GM18511 (cell line): ENCODE results near the gene NEK9.
"Not testable (repeated sequence)": the region's sequence is repeated elsewhere in the genome, so short reads cannot be mapped to it uniquely, and the experiment has no call there.

ENCODE experiments used
- ATAC-seq: cut with Tn5 transposase; IDR thresholded peaks from one replicate; pipeline ENCODE4 v1.9.1; 2021; ENCODE audit warnings: mild to moderate bottlenecking, moderate library complexity; ENCODE audit not compliant: unreplicated experiment

Gene NEK9

DNA sequence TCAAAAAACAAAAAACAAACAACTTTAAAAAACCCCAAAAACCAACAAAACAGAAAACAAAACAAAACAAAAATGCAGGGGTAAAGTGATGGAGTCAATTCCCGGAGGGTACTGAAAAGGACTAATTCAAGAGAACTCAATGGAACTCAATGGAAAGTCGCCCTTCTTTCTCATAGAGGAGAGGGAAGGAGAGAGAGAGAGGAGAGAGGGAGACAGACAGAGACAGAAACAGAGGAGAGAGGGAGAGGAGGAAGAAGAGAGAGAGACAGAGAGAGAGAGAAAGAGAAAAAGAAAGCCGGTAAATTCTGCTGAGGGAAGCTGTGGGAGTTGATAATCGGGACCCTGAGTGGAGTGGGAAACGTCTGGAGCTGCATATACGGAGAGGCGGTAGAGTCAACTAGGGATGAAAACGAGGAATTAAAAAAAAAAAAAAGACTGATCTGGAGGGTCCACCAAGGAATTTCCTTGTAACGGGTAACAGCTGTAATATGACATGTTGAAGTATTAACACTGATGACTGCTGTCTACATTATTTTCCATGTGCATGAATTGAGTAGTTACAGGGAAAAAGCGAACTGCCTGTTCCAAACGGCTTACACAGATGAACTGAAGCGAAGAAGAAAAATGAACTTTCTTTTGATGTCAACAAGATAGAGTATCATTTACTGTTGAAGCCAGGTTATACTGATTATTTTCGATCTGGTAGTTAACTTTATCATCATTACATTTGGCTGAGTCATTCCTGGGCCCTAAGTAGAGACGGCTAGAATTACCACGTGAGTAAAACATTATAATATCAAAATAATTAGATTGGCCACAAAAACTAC lies 58.3 kb downstream of the NEK9 start:
- no peak for ATAC-seq

DNA sequence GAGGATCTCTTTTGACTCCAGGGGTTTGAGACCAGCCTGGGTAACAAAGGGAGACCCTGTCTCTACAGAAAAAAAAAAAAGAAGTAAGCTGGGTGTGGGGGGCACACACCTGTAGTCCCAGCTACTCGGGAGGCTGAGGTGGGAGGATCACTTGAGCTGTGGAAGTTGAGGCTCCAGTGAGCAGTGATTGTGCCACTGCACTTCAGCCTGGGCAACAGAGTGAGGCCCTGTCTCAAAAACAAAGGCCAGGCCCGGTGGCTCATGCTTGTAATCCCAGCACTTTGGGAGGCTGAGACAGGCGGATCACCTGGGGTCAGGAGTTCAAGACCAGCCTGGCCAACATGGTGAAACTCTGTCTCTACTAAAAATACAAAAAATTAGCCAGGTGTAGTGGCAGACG lies 59.1 kb downstream of the NEK9 start:
- not testable (repeated sequence) for ATAC-seq

DNA sequence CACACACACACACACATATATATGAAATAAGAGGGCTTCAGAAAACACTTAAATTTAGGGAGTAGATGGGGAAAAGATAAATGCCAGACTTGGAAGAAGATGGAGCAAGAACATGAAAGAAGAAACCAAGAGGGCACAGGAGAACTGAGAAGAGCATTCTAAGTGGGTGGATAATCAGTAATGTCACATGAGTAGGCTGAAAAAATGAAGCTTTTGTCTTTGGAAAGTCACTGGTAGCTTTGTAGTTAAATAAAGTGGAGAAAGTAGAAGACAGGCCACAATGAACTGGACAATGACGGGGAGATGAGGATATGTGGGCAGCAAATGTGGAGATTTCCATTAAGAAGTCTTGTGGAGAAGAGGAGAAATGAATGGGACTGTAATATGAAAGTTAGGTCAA lies 59.6 kb downstream of the NEK9 start:
- no peak for ATAC-seq

DNA sequence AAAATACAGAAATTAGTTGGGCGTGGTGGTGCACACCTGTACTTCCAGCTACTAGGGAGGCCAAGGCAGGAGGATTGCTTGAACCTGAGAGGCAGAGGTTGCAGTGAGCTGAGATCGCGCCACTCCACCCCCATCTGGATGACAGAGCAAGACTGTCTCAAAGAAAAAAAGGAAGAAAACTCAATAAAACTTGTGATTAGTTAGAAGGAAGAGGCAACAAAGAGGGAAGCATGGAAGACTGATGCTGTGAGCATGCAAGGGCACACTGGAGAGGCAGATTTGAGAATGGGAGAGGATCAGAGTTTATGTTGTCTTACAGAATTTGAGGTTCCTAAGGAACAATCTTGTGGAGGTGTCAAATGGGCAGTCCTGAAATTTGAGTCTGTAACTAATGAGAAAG lies 60.2 kb downstream of the NEK9 start:
- ATAC-seq: no peak

DNA sequence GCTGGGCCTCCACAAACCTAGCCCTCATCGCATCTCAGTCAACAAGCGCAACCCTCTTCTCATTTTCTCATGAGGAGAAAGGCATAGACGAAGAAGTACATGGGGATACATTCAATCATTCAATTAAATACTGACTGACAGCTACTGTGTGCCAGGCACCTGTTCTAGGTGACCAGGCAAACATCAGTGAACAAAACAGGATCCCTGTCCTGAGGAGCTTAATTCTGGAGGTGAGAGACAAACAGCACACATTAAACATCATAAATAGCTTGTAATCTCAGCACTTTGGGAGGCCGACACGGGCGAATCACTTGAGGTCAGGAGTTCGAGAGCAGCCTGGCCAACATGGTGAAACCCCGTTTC lies 62.7 kb downstream of the NEK9 start:
- ATAC-seq: peak; percentile 24

DNA sequence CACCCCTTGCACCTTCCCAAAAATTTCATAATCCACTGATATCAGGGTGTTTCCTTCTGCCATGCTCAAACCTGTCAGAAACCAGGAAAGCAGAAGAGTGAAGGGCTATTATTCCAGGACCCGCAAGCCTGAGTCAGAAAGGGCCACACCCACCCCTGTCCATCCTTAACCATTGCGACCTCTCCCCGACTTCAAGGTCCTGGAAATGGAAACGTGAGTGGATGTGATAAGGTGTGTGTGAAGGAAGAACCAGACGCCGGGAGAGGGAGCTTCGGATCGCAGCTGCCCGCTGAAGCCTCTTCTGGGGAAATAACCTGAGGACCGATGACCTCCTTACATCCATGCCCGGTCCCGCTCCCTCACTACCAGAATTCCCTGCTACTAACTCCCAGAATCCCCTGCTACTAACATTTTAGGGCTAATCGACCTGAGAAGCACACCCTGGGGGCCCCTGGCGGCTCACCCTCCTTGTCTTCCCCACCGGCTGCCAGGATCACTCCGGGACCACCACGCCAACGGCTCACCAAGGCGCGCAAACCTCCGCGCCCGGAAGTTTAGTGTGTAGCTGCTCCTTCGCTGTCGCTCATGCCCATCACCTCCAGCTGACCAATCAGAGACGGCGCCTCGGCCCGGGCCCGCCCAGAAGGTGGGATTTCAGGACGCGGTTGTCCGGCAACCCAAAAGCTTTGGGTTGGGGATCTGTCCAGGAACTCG lies 63.2 kb downstream of the NEK9 start, which contains the start of gene ACYP1:
Gene ACYP1 (minus strand): TSS at position 534 of the 714 bp plus-strand sequence. CDS start 471 bp downstream, at position 63.
- peak; percentile 98 for ATAC-seq

DNA sequence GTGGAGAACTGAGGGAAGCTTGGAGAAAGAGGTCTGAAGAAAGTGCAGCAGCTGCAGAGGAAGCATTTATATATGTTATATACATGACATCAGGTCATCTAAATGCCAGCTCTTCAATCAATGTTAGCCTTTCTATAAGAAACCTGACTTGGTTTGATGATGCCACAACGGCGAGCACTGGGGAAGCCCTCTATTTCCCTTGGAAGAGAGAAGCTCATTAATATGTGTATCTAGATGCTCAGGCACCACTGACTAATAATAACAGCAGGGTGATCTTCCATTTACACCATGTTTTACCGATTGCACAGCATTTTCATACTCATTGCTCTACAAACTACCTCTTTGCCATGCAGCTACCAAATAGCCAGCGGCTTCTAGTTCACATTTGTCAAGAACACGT lies 63.8 kb downstream of the NEK9 start:
- no peak for ATAC-seq

DNA sequence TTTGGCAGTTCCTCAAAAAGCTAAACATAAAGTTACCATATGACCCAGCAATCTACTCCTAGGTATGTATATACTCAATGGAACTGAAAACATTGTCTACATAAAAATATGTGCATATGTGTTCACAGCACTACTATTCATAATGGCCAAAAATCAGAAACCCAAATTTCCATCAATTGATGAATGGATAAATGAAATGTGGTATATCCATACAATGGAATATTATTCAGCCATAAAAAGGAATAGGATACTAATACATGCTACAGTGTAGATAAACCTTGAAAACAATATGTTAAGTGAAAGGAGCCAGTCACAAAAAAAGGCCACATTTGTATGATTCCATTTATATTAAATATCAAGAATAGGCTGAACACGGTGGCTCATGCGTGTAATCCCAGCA lies 66.4 kb downstream of the NEK9 start:
- no peak for ATAC-seq

DNA sequence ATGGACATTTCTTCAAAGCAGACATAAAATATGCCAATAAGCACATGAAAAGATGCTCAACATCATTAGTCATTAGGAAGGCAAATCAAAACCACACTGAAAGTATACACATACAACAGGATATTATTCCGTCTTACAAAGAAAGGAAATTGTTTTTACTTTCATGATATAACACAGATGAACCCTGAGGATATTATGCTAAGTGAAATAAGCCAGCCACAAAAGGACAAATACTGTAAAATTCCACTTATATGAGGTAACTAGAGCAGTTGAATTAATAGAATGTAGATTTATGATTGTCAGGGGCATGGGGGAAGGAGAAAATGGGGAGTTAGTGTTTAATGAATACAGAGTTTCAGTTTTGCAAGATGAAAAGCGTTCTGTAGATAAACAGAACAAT lies 67.2 kb downstream of the NEK9 start:
- ATAC-seq: no peak

DNA sequence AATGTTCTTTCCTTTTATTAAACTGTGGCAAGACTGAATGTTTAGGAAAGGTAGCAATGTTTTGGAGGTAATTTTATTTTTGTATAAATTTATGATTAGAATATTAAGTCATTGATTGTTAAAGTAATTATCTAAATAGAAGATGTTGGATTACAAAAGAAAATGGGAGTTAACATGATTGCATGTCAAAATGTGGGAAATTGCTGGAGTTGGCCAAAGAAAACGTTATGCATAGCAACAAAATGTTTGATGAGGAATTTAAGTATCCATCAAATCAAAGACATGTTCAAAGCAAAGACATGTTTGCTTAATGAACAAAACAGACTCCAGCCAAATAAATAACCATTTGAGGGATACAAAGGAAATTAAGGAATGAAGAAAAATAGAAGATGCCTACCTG lies 72.4 kb downstream of the NEK9 start:
- no peak for ATAC-seq

DNA sequence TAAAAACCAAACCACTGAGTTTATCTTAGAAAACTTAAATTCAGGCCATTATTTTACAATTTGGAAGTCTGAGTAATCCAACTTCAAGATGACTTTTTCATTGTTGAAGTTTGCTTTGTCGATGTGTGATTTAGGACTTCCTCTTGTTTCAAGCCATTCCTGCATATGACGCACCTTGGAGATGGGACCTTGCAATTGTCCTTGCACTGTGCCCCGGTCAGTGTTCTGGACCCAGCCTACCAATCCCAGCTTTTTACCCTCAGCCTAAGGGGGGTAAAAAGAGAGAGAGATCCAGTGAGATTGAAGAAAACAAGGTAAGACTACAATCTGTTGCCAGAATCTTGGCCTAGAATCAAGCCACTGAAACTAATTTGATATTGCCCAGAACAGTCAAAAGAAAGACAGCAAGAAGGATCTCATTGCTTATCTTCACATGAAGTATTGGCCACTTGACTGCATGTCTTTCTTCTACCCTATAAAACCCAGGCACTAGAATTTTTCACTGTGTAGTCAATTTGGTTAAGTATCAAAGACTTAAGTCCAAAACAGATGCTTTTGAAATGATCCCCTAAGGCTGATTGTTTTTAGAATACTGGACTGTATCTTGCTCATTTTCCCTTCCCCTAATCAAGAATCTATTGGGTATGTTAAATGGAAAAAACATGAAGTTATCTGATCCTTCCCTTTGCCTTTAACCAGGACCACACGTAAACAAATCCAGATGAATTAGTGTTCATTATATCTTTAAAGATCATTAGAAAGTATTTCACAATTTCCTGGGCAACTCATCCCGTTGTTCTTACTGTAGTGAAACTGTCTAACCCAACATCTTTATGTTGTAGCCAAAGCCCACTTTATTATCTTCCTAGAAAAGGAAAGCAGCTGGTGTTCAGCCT lies 73.2 kb downstream of the NEK9 start:
- ATAC-seq: no peak

DNA sequence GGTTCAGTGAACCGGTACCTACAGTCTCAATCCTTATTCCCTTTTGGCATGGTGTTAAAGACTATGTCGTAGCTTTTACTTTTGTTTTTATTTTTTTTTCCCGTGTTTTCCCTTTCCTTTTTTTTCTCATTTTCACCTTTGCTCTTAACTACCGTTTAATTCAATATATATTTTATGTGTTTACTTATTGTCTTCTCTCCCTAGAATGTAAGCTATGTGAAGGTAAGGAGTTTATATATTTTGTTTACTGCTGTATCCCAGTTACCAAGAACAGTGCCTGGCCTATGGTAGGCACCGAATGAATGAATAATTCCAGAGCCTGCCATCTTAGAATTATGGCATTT lies 75.3 kb downstream of the NEK9 start:
- no peak for ATAC-seq

DNA sequence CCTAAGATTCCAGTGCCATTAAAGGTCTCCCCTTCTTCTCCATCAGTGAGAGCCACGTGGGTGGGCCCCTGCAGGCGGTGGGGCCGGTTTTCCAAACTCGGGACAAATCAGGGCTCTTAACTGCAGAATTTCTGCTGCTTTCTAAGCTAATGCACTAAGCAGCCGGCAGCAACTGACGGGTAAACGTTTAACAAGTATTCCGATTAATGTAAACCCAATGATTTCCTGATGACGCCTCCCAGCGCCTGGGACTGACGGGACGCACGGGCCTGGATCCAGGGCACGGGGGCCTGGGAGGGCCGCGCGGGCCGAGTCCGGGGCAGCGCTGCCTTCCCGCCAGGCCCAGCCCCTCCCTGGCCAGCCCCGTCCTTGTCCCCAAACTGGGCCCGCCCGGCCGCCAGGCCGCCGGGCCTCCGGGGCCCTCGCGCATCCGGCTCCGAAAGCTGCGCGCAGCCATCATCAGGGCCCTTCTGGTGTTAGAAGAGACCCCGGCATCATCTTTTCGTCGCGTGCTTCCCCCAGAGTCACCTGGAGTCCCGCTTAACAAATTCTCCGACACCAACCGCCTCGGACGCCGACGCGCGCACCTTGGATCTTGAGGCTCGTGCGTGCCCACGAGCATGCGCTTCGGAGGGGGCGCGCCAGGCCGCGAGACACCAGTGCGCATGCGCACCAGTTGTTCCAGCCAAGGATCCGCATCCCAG lies 75.8 kb downstream of the NEK9 start, which contains the start of gene MLH3:
Gene MLH3 (minus strand): TSS at position 616 of the 704 bp plus-strand sequence. CDS start 1,812 bp downstream, outside the sequence.
- ATAC-seq: peak; percentile 63

DNA sequence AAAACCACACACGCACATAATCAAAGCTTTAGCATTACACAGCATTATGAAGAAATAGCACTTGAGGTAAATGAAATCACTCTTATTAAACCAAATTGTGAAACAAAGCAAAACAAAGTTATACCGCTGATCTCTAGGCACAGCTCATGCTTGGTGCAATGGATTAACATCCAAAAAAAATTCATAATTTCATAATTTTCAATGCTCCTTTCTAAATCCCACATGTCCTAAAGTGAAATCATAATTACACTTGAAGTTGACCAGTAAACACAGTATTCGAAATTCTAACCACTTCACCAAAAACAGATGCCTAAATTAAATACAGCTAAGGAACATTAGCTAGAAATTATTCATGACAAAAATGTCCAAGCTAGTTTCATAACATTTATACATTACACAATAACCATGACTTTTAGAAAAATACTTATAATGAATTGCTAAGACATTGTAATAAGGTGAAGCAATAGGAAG lies 77.1 kb downstream of the NEK9 start:
- ATAC-seq: no peak

DNA sequence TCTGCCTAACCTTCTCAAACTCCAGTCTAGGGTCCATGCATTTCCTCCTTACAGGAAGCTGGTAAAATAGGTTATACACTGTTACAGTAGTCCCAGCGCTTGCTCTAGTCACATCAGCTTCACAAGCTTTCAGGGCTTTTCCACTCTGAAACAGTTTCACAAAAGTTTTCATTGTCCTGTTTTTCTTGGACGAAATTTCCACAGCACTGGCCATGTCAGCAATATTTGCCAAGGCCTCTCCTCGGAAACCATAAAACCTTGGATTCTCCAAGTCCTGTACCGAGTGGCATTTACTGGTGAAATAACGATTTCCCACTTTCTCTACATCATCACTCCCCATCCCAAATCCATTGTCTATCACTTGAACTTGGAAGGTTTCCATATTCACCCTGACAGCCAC lies 77.7 kb downstream of the NEK9 start:
- ATAC-seq: no peak

DNA sequence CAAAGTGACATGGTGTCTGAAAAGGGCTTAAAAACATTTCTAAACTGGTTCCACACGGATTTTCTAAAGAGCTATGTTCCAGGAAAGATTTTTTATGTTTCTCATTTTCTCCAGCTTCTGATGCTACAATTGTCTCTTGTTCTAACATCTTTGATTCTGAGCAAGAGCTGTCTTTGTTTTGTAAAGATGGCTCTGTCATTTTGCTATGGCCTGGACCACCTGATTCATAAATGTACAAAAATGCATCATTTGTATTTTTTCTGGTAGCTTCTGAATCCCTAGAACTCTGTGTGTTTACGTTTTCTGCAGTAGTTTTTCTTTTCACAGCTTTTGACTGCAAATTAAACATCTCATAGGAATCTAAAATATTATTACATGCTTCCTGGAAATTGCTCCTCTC lies 78.7 kb downstream of the NEK9 start:
- no peak for ATAC-seq

DNA sequence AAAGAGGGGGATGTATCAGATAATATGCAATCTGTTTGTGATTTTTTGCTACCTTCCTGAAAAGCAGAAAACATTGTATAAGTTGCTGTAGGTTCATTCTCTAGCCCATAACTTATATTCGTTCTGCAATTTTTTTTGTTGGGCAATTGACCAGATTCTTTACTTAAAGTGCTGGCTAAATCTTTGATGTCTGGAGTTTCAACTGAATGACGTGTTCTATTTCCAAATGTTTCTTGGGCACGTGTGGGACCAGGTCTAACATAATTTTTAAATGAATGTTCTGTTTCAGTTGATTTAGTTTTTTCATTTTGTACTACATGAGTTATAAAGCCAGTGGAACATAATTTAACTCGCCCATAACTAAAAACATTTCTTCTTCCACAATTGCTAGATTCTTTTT lies 79.3 kb downstream of the NEK9 start:
- no peak for ATAC-seq

DNA sequence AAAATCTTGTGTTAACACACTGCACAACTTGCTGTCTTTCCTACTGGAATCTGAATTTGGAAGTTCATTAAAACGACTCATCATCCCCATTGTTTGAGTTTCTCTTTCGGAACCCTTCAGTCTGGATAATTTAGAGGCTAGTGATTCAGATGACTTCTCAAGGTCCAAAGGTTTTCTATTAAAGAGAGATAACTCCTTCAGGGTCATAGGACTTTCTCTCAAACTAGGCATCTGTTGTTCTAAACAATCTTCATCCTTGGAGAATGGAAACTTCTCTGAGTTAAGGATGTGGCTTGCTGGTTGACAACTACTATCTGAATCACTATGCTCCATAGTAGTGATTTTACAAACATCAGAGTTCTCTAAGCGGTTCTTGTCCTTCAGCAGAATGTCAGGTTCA lies 79.9 kb downstream of the NEK9 start:
- no peak for ATAC-seq

DNA sequence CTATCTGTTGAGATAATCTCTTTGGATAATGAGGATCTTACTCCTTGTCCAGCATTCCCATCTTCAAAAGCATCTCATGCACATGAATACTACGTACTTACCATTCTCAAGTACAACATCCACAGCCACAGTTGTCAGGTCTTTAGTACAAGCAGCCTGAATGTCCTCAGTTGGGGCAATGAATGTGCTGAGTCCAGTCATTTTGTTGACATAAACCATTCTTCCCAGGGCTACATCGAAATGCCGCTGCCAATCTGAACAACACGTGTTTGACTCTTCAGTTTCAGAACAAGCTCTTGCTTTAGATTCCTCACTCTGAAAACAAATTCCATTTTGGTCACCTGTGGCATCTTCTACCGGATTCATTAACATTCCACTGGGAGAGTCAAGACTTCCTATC lies 80.6 kb downstream of the NEK9 start:
- ATAC-seq: no peak

DNA sequence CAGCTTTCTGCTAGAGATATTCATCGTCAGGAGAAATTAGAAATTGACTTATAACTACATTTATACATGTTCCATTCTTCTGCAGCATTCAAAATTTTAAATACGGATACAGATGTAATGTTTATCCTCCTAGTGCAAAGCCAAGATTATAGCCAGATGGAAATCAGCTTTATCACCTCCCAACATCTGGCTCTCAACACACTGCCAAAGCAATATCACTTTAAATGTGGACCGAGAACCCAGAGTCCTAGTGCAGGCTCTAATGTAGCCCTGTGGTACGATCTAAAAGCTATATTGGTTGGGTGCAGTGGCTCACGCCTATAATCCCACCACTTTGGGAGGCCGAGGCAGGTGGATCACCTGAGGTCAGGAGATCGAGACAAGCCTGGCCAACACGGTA lies 82.1 kb downstream of the NEK9 start:
- no peak for ATAC-seq

DNA sequence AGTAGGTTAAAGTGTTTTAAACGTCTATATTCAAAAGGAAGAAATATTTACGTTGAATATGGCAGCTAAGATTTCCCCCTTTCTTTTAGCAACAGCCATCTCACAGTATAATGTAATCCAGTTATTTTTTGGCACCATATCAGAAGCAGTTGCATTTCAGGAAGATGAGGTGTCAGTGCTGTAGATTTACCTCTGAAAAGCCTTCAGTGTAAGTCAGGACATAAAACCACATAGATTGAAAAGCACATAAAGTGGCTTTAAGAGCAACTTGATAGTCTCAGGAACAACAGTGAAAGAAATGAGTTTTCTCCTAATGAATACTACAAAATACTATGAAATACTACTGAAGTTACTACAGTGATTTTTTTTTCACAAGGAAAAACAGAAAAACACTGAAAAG lies 82.5 kb downstream of the NEK9 start:
- no peak for ATAC-seq
